GM10266 (cell line): ENCODE measurements around the gene HYPK.
"Not testable (repeated sequence)": the region's sequence is repeated elsewhere in the genome, so short reads cannot be mapped to it uniquely, and the experiment has no call there.

Experiments used
- DNase-seq: peaks from one replicate; pipeline ENCODE4 v3.0.0; 2012; ENCODE audit errors: extremely low spot score
- CTCF ChIP-seq: IDR thresholded peaks from 2 replicates; pipeline ENCODE4 v1.5.1; 2012; ENCODE audit warnings: mild to moderate bottlenecking, low read depth; ENCODE audit not compliant: control insufficient read depth, insufficient read depth; ENCODE audit errors: missing control alignments

The HYPK gene

DNA sequence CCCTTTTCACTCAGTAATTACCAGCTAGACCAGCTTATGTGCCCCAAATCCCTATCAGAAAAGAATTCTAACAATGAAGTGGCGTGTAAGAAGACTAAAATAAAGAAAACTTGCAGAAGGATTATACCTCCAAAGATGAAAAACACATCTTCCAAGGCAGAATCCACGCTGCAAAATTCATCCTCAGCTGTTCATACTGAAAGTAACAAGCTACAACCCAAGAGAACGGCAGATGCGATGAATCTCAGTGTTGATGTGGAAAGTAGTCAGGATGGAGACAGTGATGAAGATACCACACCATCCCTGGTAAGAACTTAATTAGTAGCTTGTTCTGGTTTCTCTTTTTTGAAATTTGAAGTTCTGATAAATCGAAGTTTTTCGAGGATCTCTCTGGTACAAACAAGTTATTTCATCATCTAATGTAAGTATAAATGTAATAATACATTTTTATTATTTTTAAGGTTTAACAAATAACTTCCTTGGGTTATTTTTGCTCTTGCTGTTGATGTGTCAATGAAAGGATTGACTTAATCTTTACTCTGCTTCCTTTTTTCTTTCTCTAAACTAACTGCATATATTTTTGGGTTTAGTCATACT, 27.8 kb downstream of the HYPK start:
- TF ChIP-seq CTCF, result no peak

GRCh38 chr15:43829951-43830540, 29.6 kb downstream of the HYPK start:
- DNase-seq, result not testable (repeated sequence)

More for the DNA sequence above, 27.8 kb downstream of the HYPK start:
- peak; percentile 31 for DNase-seq

DNA sequence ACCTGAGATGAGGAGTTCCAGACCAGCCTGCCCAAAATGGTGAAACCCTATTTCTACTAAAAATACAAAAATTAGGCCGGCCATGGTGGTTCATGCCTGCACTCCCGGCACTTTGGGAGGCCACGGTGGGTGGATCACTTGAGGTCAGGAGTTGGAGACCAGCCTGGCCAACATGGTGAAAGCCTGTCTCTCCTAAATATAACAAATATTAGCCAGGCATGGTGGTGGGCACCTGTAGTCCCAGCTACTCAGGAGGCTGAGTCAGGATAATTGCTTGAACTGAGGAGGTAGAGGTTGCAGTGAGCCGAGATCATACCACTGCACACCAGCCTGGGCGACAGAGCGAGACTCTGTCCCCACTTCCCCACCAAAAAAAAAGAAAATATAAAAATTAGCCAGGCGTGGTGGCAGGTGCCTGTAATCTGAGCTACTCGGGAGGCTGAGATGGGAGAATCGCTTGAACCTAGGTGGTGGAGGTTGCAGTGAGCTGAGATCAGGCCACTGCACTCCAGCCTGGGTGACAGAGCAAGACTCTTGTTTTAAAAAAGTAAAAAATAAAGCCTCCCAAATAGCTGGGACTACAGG, 30.4 kb downstream of the HYPK start:
- DNase-seq, result not testable (repeated sequence)

DNA sequence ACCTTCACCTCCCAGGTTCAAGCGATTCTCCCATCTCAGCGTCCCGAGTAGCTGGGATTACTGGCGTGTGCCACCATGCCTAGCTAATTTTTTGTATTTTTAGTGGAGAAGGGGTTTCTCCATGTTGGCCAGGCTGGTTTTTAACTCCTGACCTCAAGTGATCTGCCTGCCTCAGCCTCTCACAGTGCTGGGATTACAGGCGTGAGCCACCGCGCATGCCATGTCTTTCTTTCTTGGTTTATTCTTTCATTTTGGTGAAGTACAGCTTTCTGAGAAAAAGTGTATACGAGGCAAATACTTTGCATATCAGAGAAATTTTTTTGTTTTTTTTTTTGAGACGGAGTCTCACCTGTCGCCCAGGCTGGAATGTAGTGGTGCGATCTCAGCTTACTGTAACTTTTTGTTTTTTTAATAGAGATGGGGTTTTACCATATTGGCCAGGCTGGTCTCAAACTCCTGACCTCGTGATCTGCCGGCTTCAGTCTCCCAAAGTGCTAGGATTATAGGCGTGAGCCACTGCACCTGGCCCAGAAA, 31.2 kb downstream of the HYPK start:
- DNase-seq, result not testable (repeated sequence)

DNA sequence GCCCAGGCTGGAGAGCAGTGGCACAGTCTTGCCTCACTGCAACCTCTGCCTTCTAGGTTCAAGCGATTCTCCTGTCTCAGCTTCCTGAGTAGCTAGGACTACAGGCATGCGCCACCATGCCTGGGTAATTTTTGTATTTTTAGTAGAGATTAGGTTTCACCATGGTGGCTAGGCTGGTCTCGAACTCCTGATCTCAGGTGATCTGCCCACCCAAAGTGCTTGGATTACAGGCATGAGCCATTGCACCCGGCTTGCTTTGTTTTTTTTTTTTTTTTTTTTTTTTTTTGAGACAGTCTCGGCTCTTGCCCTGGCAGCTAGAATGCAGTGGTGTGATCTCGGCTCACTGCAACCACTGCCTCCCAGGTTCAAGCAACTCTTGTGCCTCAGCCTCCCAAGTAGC, 32.1 kb downstream of the HYPK start:
- DNase-seq, result not testable (repeated sequence)

- no peak for DNase-seq
- no peak for TF ChIP-seq CTCF
Measured at GRCh38 chr15:43845421-43845820, 45.0 kb downstream of the HYPK start.

DNA sequence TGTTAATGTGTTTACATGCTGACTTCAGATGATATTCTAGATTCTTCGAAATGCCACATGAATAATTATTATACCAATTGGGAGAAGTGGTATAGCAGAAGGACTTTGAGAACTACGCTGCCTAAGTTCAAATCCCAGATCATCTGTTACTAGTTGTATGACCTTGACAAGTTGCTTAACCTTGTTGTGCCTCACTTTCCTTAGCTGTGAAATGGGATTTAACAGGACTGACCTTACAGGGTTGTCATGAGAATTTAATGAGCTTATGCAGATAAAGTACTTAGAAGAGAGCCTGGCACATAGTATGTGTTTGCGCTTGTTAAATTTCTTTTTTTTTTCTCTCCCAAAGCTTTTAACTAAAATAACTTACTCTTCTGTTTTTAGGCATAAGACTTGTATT, 50.9 kb downstream of the HYPK start:
- no peak for TF ChIP-seq CTCF
- DNase-seq, result no peak

- no peak for DNase-seq
- no peak for TF ChIP-seq CTCF
Measured at GRCh38 chr15:43852607-43853006, 52.2 kb downstream of the HYPK start.
